Sigmoid colon (tissue), 7 donors: ENCODE measurements around the gene RIMS1. TPM values are rescaled to one million over a fixed set of nuclear protein-coding genes. Genes with fewer than 3 reads are reported as not detected.

Source experiments
- DNase-seq: peaks from one replicate; pipeline ENCODE4 v3.0.0-alpha.2; 2019
- H3K27ac ChIP-seq, 4 donors: fragments of 200-600 bp; sonication (generic); one replicate each; pipeline ENCODE4 v1.5.1; 2016 to 2019; ENCODE audit warnings: mild to moderate bottlenecking in 1 of 4
- H3K27me3 ChIP-seq, 3 donors: fragments of 200-600 bp; sonication (generic); one replicate each; pipeline ENCODE4 v1.5.1; 2019; ENCODE audit warnings: mild to moderate bottlenecking in 1 of 3
- H3K36me3 ChIP-seq, 4 donors: fragments of 200-600 bp; sonication (generic); one replicate each; pipeline ENCODE4 v1.5.1; 2016 to 2019
- H3K4me1 ChIP-seq, 4 donors: fragments of 200-600 bp; sonication (generic); one replicate each; pipeline ENCODE4 v1.5.1; 2017 to 2019
- H3K4me3 ChIP-seq, 4 donors: fragments of 200-600 bp; sonication (generic); one replicate each; pipeline ENCODE4 v1.5.1; 2017 to 2019; ENCODE audit warnings: mild to moderate bottlenecking in 2 of 4, moderate library complexity in 1 of 4
- H3K9me3 ChIP-seq, 4 donors: fragments of 200-600 bp in 3 of 4; sonication (generic) in 3 of 4; one replicate each; pipeline versions ENCODE4 v1.5.1 to v1.6.1; 2013 to 2019
- CTCF ChIP-seq, 4 experiments: fragments of 450-650 bp in 3 of 4; fragments of 200-600 bp in 1 of 4; IDR thresholded peaks; one replicate each; pipeline ENCODE4 v1.5.1; 2016 to 2019; ENCODE audit warnings: antibody characterized with exemption in 4 of 4, mild to moderate bottlenecking in 3 of 4, moderate library complexity in 2 of 4
- EP300 ChIP-seq, 4 donors: sonication (generic); formaldehyde crosslinking; IDR thresholded peaks; one replicate each; pipeline ENCODE4 v1.6.1; 2017; ENCODE audit warnings: antibody characterized with exemption in 4 of 4
- POLR2A ChIP-seq, 2 donors: fragments of 450-650 bp; IDR thresholded peaks; one replicate each; pipeline ENCODE4 v1.6.1; 2016; ENCODE audit warnings: antibody characterized with exemption in 2 of 2, mild to moderate bottlenecking in 2 of 2, moderate library complexity in 2 of 2
- POLR2AphosphoS5 ChIP-seq, 4 donors: sonication (generic); formaldehyde crosslinking; IDR thresholded peaks; one replicate each; pipeline ENCODE4 v1.6.1; 2017; ENCODE audit warnings: antibody characterized with exemption in 4 of 4
- WGBS, 2 donors: extraction: QIAGEN DNeasy Blood & Tissue Kit; methylation state at CpG; one replicate each; pipeline ENCODE4 v1.1.7; 2013; 5-methylcytosine and 5-hydroxymethylcytosine counted together
- intact Hi-C: fragments of 100-400 bp; cut with DNase I; formaldehyde crosslinking; loops from one replicate; pipeline ENCODE4 v1.15.1; 2023
- polyA plus RNA-seq, 3 donors: library from polyadenylated mRNA; stranded (reverse); fragments of 200-250 nt; gene quantifications; one replicate each; pipeline ENCODE4 v1.2.3, GENCODE V29; 2013
- total RNA-seq, 4 donors: library from RNA; depleted of rRNA; stranded (reverse); fragments of >200 nt; gene quantifications; one replicate each; pipeline ENCODE4 v1.1.0, GENCODE V29; 2016
- donor health status: healthy with polysubstance abuse.
- donor health status: Bipolar disorder and iron deficiency.
- donor health status: healthy.

RIMS1 gene
- total and polyA plus RNA-seq, 7 donors = 0.77 to 7.1 (median 2.3) TPM; not detected in 2

- H3K27ac ChIP-seq = no peak overlapping the region
- H3K4me1 ChIP-seq = no peaks in the 10 kb centered on the region
- no peaks in the 10 kb centered on the region for H3K27me3 ChIP-seq
- H3K36me3 ChIP-seq = no peaks in the 10 kb centered on the region
- H3K9me3 ChIP-seq = no peaks in the 10 kb centered on the region
- no peak overlapping the region for H3K4me3 ChIP-seq
- no peak for DNase-seq
- intact Hi-C loops = no loop called here
- 28 to 79% methylated on average over 2 of the region's 2 CpGs for WGBS, 2 donors
- TF ChIP-seq POLR2A (IDR thresholded peaks at IDR 0.05) (no peak), CTCF (IDR thresholded peaks at IDR 0.05) (no peak), EP300 (IDR thresholded peaks at IDR 0.05) (no peak), POLR2AphosphoS5 (IDR thresholded peaks at IDR 0.05) (no peak)
These were observed 317.6 kb downstream of the RIMS1 start for GRCh38 chr6:72203983-72204382.

- no peaks in the 10 kb centered on the region for H3K9me3 ChIP-seq
- no peak for DNase-seq
- intact Hi-C loops = no loop called here
These were observed 319.1 kb downstream of the RIMS1 start for GRCh38 chr6:72205500-72205899.

GRCh38 chr6:72206606-72207005 lies 320.3 kb downstream of the RIMS1 start:
- intact Hi-C loops = no loop called here
- WGBS, 2 donors = 70 to 89% methylated on average over 3 of the region's 3 CpGs

More at GRCh38 chr6:72205500-72205899, 319.1 kb downstream of the RIMS1 start:
- TF ChIP-seq POLR2AphosphoS5 (IDR thresholded peaks at IDR 0.05) (no peak), EP300 (IDR thresholded peaks at IDR 0.05) (no peak), POLR2A (IDR thresholded peaks at IDR 0.05) (no peak), CTCF (IDR thresholded peaks at IDR 0.05) (no peak)
- H3K27me3 ChIP-seq = no peaks in the 10 kb centered on the region
- no peaks in the 10 kb centered on the region for H3K4me1 ChIP-seq
- H3K27ac ChIP-seq = no peak overlapping the region
- H3K36me3 ChIP-seq = no peaks in the 10 kb centered on the region
- no peak overlapping the region for H3K4me3 ChIP-seq

GRCh38 chr6:72212686-72213085 lies 326.3 kb downstream of the RIMS1 start:
- Histone ChIP-seq H3K9me3 (no peaks in the 10 kb centered on the region), H3K36me3 (no peaks in the 10 kb centered on the region), H3K4me3 (no peak overlapping the region), H3K27ac (no peak overlapping the region), H3K27me3 (no peaks in the 10 kb centered on the region), H3K4me1 (no peaks in the 10 kb centered on the region)
- TF ChIP-seq CTCF (IDR thresholded peaks at IDR 0.05) = no peak
- TF ChIP-seq POLR2A (IDR thresholded peaks at IDR 0.05) = no peak
- no peak for TF ChIP-seq EP300 (IDR thresholded peaks at IDR 0.05)
- TF ChIP-seq POLR2AphosphoS5 (IDR thresholded peaks at IDR 0.05) = no peak
- WGBS, 2 donors = 70 to 85% methylated on average over 3 of the region's 3 CpGs
- DNase-seq = no peak
- intact Hi-C loops = no loop called here

More at GRCh38 chr6:72206606-72207005, 320.3 kb downstream of the RIMS1 start:
- H3K4me1 ChIP-seq = no peaks in the 10 kb centered on the region
- no peak overlapping the region for H3K27ac ChIP-seq
- DNase-seq = no peak
- no peak overlapping the region for H3K4me3 ChIP-seq
- no peak for TF ChIP-seq EP300 (IDR thresholded peaks at IDR 0.05)
- TF ChIP-seq CTCF (IDR thresholded peaks at IDR 0.05) = no peak
- TF ChIP-seq POLR2AphosphoS5 (IDR thresholded peaks at IDR 0.05) = no peak
- TF ChIP-seq POLR2A (IDR thresholded peaks at IDR 0.05) = no peak
- H3K9me3 ChIP-seq = no peaks in the 10 kb centered on the region
- H3K36me3 ChIP-seq = no peaks in the 10 kb centered on the region
- H3K27me3 ChIP-seq = no peaks in the 10 kb centered on the region

- Histone ChIP-seq H3K36me3 (no peaks in the 10 kb centered on the region), H3K27me3 (no peaks in the 10 kb centered on the region), H3K4me3 (no peak overlapping the region), H3K4me1 (no peaks in the 10 kb centered on the region), H3K9me3 (no peaks in the 10 kb centered on the region), H3K27ac (no peak overlapping the region)
- WGBS, 2 donors = 95 to 97% methylated on average over 1 of the region's 1 CpG
- TF ChIP-seq EP300 (IDR thresholded peaks at IDR 0.05) (no peak), CTCF (IDR thresholded peaks at IDR 0.05) (no peak)
- no peak for DNase-seq
- intact Hi-C loops = no loop called here
These were observed 327.3 kb downstream of the RIMS1 start for GRCh38 chr6:72213654-72214053.
